Measurements from ENCODE around the gene MRRF.

MRRF gene

DNA sequence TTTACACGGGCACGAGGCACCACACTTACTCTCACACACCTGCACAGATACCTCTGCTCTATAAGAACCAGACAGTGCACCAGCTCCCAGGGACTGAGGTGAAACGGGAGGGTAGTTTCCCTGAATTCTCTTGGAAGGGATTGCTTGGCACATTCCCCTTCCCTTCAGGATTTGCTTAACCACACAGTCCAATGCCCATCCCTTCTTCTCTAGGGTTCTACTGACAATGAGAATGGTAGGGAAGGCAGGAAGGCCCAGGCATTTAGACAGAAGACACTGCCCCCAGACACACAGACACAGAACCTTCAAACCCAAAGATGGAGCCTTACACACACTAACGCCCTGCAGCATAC lies 35.2 kb upstream of the MRRF start:
- TF ChIP-seq SIN3A (IDR thresholded peaks at IDR 0.05; ENCODE audit: borderline replicate concordance, insufficient read depth, low read length) = no peak
- TF ChIP-seq, protein P1, sequence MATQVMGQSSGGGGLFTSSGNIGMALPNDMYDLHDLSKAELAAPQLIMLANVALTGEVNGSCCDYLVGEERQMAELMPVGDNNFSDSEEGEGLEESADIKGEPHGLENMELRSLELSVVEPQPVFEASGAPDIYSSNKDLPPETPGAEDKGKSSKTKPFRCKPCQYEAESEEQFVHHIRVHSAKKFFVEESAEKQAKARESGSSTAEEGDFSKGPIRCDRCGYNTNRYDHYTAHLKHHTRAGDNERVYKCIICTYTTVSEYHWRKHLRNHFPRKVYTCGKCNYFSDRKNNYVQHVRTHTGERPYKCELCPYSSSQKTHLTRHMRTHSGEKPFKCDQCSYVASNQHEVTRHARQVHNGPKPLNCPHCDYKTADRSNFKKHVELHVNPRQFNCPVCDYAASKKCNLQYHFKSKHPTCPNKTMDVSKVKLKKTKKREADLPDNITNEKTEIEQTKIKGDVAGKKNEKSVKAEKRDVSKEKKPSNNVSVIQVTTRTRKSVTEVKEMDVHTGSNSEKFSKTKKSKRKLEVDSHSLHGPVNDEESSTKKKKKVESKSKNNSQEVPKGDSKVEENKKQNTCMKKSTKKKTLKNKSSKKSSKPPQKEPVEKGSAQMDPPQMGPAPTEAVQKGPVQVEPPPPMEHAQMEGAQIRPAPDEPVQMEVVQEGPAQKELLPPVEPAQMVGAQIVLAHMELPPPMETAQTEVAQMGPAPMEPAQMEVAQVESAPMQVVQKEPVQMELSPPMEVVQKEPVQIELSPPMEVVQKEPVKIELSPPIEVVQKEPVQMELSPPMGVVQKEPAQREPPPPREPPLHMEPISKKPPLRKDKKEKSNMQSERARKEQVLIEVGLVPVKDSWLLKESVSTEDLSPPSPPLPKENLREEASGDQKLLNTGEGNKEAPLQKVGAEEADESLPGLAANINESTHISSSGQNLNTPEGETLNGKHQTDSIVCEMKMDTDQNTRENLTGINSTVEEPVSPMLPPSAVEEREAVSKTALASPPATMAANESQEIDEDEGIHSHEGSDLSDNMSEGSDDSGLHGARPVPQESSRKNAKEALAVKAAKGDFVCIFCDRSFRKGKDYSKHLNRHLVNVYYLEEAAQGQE (IDR thresholded peaks at IDR 0.05; ENCODE audit: insufficient read depth in 1 of 2, low read depth in 2 of 2, low read length in 2 of 2) = no peak
- no peak for TF ChIP-seq TAF1 (IDR thresholded peaks at IDR 0.05; ENCODE audit: borderline replicate concordance, insufficient read depth, low read length)
- no peak for TF ChIP-seq FOXP2 (optimal IDR thresholded peaks at IDR 0.05; ENCODE audit: borderline replicate concordance, extremely low read depth, extremely low read length, insufficient read depth)
- TF ChIP-seq POLR2AphosphoS5 (IDR thresholded peaks at IDR 0.05; ENCODE audit: low read depth, low read length) = no peak

DNA sequence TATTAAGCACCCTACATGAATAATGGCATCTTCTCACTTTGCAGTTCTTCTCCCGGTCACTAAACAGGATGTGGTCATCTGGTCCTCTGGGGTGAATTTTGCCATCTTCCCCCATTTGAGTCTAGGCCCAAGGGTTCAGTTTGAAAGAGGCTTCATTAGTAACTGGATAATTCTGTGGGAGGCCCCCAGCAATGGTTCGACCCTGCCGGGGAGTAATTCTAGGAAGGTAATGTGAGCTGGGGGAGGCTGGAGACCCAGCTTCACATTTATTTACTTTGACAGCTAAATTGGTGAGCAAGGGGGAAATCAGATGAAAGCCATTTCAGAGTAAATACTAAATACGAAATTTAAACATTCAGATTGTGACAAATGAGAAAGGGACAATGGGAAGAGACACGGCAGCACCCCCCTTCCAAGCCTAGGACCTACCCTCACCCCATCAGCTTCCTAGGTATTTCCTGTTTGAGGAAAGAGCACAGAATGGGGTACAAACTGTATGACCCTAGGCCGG lies 31.8 kb upstream of the MRRF start:
- TF ChIP-seq, protein P1 (IDR thresholded peaks at IDR 0.05; ENCODE audit: insufficient read depth in 1 of 2, low read depth in 2 of 2, low read length in 2 of 2) = no peak
- TF ChIP-seq POLR2AphosphoS5 (IDR thresholded peaks at IDR 0.05; ENCODE audit: low read depth, low read length) = no peak
- TF ChIP-seq TAF1 (IDR thresholded peaks at IDR 0.05; ENCODE audit: borderline replicate concordance, insufficient read depth, low read length) = no peak
- no peak for TF ChIP-seq FOXP2 (optimal IDR thresholded peaks at IDR 0.05; ENCODE audit: borderline replicate concordance, extremely low read depth, extremely low read length, insufficient read depth)
- no peak for TF ChIP-seq SIN3A (IDR thresholded peaks at IDR 0.05; ENCODE audit: borderline replicate concordance, insufficient read depth, low read length)

DNA sequence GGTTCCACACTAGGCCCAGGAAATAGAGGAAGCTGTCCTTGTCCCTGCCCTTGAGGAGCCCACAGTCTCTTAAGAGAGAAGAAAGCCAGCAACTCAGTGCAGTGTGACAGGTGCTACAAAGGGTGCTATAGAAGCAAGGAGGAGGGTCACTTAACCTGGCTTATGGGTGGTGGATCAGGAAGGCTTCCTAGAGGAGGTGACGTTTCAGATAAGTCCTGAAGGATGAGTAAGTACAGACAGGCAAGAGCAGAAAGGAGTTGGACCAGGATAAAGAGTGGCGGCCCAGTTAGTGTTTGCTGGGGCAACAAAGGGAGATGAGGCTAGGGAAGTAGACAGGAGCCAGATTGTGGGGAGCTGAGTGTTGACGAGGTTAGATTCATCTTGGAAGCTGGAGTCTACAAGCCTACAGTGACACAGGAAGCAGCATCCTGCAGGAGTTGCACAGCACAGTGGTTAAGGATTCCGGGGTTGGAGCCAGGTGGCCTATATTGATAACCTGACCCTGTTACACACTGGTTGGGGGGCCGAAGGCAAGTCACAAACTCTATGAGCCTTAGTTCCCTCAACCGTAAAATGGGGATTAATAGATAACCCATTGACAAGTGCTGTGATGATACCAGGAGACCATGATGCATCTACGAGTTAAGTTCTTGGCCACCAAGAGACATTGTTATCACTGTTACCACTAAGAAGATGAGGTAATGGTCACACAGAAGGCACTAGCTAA lies 30.5 kb upstream of the MRRF start:
- TF ChIP-seq FOXP2 (optimal IDR thresholded peaks at IDR 0.05; ENCODE audit: borderline replicate concordance, extremely low read depth, extremely low read length, insufficient read depth) (no peak), TAF1 (IDR thresholded peaks at IDR 0.05; ENCODE audit: borderline replicate concordance, insufficient read depth, low read length) (no peak), SIN3A (IDR thresholded peaks at IDR 0.05; ENCODE audit: borderline replicate concordance, insufficient read depth, low read length) (no peak), POLR2AphosphoS5 (IDR thresholded peaks at IDR 0.05; ENCODE audit: low read depth, low read length) (no peak)
- TF ChIP-seq, protein P1 (IDR thresholded peaks at IDR 0.05; ENCODE audit: insufficient read depth in 1 of 2, low read depth in 2 of 2, low read length in 2 of 2) = no peak

DNA sequence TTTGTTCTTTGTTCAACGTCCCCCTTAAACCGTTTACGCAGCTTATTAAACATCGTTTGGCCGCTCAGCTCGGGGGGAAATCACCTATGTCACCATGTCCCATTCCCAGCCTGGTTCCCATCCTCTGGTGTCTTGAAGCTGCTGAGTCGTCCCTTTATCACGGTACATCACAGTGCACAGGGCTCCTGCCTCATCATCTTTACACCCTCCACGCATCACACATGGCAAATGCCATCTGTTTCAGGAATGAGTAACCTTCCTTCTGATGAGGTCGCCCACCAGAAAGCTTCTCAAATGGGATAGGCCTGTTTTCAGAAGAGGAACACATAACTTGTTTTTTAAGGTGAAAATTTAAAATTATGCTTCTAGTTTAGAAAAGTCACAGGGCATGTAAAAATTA lies 28.0 kb upstream of the MRRF start:
- TF ChIP-seq TAF1 (IDR thresholded peaks at IDR 0.05; ENCODE audit: borderline replicate concordance, insufficient read depth, low read length) (no peak), SIN3A (IDR thresholded peaks at IDR 0.05; ENCODE audit: borderline replicate concordance, insufficient read depth, low read length) (no peak), FOXP2 (optimal IDR thresholded peaks at IDR 0.05; ENCODE audit: borderline replicate concordance, extremely low read depth, extremely low read length, insufficient read depth) (no peak)
- TF ChIP-seq, protein P1 (IDR thresholded peaks at IDR 0.05; ENCODE audit: insufficient read depth in 1 of 2, low read depth in 2 of 2, low read length in 2 of 2) = no peak
